T1000 (cell line): ENCODE measurements around the gene KRTAP3-3.
"Not testable (repeated sequence)": the region's sequence is repeated elsewhere in the genome, so short reads cannot be mapped to it uniquely, and the experiment has no call there.

Experiments
- DNase-seq: peaks from one replicate; lab custom pipeline; 2025; ENCODE audit warnings: mixed read lengths; lab: John Stamatoyannopoulos, UW

Gene KRTAP3-3

DNA sequence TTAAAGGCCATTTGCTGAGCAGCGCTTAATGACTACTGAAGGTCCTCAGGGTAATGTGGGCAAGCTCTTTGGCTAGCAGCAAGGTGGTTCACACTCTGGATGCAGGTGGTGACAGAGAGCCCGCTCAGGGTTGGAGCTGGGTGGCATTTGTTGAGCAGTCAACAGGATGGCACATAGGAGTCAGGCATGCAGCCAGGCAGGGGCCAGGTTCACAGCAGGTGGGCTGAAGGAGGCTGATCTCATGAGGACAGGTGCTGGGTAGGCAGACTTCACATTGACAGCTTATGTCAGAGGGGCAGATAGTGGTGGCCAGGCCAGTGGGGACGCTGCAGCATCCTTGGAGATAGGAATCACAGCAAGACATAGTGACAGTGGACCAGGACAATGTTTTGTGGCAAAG, 10.4 kb upstream of the KRTAP3-3 start:
- no peak for DNase-seq

DNA sequence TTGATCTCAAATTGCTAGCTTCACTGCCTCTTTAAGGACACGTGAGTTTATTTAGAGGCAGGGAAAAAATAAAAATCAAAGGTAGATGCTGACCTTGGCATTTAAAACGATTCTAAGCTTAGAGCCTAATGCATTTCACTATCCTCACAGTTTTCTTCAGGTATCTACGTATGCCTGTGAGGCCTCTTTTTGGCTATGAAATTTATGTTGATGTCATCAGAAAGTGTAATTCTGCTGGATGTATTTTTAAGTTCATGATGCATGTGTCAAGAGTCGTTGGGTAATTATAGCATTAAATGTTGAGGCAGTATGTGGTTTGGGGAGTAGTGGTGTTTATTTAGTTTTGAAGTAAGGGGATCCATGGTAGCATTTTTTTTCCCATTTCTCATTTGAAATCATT, 10.0 kb upstream of the KRTAP3-3 start:
- no peak for DNase-seq

DNA sequence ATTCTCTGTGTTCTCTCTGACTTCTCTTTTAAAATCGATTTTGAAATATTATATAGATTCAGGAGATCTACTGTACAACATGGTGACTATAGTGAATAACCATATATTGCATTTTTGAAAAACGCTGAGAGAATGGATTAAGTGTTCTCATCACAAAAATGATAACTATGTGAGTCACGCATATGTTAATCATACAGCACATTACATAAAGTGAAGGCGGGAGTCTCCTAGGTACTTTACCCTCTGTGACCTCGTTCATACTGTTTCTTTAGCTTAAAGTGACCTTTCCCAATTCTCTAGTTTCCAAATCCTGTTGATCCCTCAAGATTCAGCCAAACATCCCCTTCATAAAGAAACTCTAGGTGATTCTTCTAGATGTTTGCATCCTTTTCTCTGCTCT, 8.8 kb upstream of the KRTAP3-3 start:
- DNase-seq = no peak

DNA sequence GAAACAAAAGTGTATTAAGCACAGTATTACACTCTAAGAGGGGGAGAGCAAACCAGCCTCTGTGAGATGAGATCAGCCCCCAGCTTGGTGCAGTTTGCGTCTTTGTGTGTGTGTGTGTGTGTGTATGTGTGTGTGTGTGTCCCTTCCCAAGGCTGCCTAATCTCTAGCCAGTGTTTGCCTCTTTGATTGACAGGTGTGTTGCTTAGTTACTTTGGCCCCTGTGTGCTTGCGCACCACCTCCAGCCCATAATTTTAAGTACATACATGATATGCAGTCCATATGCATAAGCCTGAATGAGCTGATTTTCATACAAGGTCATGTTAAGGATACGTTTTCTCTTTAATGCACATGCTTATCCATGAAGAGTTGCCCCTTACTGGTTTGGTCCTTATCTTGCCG, 7.8 kb upstream of the KRTAP3-3 start:
- DNase-seq = no peak

DNA sequence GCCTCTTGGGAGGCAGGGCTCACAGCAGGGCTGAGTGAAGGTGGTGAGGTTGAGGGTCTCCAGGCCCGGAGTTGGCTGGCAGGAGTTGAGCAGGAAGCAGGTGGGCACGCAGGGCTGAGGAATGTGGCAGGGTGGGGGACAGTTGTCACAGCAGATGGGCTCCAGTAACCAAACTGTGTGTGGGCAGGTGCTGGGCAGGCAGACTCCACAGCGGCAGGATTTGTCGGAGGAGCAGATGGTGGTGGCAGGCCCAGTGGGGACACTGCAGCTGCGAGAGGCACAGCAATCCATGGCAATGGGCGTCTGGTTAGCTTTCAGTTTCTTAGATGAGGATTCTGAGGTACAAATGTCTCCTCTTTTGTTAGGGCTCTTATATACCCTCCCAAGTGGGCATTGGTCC, 5.6 kb upstream of the KRTAP3-3 start, which contains the start of gene KRTAP3-2:
TSS of gene KRTAP3-2 (minus strand) at position 344 of the 400 bp plus-strand sequence. CDS start at position 291, 53 bp downstream.
- not testable (repeated sequence) for DNase-seq

DNA sequence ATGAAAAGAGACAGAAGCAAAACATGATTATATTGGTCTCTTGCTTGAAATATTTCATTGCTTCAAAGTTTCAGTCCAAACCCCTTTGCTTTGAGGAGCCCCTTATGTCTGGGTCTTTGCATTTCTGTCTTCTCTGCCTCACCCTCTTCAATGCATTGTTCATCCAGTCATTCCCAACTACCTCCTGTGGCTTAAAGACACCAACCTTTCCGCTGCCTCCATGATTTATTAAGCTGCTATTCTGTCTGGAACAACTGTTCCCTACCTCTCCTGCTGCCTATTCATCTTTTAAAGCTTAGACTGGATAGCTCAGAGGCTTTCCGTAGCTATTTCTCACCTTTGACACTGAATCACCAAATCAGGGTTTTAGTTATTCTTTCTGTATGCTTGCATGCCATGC, 3.4 kb upstream of the KRTAP3-3 start:
- no peak for DNase-seq

DNA sequence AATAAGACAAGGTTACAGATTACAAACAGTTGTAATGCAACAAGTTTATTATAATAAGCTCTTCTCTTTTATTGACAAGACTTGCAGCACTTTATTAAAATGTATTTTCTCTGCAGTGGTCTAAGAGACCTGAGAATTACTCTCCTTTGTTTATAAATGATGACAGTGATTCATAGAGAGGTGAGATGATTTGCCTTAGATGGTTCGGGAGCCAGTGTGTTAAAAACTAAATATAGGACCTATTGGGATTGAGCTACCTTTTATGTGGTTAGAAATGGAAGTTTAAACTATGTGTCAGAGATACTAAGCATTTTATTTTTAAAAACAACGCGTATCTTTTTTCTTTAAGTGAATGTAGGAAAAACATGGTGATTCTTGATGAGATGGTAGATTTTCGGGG, 2.9 kb upstream of the KRTAP3-3 start:
- DNase-seq = no peak

DNA sequence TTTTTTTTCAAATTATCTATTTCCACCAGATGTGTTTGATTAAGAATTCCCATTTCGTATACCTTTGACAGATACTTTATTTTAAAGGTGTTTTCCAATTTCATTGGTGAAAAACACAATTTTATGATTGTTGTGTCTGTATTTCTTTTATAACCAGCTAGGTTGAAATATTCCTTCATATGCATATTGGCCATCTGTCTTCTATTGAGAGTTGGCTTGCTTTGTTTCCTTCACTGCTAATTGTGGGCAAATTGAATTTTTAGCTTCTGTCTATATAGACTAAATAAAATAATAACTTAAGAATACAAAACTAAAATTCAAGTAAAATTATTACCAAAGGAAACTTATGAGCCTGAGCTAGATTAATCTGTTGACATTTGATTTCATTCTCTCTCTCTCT, 1.2 kb upstream of the KRTAP3-3 start:
- no peak for DNase-seq

DNA sequence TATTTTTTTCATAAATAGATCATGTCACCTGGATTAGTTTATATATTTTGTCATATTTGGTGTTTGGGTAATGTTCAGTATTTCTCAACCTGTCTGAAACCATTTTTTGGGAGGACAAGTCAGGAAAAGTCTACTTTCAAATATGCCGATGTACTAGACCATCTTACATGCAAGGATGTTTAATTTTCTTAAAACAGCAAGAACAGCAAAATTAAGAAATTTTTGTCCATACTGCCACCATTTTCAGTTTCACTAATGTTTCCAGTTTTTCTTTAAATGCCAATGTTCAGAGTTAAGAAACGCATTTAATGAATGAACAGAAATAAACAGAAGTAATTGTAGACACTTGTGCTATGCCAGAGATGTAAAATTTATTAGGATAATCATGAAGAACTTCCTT, 880 bp downstream of the KRTAP3-3 start:
- DNase-seq = no peak

DNA sequence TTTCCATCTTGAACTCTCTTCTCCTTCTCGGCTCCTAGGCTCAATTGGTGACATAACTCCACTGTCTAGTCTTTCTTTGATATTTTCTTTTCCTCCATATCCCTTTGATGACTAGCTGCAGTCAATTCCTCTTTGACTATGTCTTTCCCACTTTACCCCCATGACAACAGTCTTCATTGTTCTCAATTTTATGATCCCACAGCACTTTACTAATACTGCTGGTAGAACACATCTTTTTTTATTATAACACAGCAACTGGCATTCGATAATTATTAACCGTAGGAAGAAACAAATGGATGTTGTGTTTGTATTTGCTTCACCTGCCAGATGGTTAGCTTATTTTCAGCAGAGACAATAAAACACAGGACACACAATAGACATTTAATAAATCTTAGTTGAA, 1.3 kb downstream of the KRTAP3-3 start:
- no peak for DNase-seq

DNA sequence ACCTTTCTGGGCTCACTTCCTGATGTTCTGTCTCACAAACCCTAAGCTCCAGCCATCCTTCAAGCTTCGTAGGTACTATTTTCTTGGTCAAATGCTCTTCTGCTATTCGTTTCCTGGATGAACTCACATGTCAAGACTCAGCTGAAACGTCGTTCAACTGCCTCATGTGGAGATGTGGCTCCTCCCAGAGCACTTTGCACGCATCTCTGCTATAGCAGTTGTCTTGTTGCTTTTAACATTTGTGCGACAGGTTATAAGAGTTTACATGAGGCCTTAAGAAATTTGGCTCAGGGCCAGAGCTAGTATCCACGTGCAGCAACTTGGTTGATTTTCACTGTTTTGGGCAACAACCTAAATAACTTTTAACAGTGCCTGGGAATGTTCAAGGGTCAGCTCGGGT, 7.0 kb downstream of the KRTAP3-3 start:
- DNase-seq = no peak

DNA sequence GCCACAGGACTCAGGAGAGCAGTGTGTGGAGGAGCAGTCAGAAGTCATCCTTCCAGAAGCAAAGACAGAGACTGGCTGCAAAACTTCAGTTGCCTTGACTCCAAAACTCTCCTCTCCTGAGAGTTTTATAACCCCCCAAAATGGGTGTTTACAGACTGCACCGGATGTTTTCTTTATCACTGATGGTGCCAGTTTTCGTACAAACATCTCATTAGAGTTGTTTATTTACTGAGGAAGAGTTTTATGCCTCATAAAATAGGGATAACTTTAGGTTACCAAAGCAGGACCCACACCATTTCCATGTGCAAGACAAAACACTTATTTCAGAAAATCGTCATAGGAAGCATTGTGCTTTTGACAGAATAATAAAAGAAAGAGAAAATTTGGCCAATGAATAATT, 9.7 kb downstream of the KRTAP3-3 start, which contains the start of gene KRT40:
TSS of gene KRT40 (minus strand) at position 101 of the 400 bp plus-strand sequence. CDS start at position 48, 53 bp downstream.
- DNase-seq = no peak

DNA sequence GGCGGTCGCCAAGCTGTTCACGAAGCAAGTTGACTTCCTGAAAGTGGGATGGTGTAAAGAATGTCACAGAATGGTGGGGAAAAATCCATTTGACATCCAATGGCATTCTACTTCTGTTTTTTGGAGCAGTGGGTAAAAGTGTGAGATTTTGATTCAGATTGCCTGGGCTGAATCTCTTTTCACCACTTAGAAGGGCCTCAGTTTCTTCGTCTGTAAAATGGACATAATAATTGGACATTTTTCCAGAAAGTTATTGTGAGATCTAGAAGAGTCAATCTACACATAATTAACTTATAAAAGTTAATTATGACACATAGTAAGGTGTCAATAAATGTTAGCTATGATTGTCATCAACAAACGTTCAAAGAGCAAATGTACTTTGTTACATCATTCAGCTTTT, 12.8 kb downstream of the KRTAP3-3 start:
- DNase-seq = no peak

DNA sequence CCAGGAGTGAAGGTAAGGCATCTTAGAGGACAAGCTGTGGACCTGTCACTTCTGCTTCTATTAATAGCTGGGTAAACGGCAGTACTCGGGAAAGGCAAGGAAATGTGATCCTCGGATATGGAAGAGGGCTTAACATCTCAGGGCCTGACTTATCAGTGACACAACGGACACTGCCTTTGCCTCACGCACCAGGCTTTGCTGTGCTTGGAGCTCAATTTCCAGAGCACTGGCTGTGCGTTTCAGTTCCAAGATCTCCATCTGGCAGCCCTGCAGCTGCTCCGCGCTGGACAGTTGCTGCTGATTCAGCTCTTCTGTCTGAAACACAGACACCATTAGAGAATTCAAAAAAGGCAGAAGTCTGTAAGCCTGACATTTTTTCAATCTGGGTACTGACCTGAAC, 13.4 kb downstream of the KRTAP3-3 start:
- DNase-seq = no peak

DNA sequence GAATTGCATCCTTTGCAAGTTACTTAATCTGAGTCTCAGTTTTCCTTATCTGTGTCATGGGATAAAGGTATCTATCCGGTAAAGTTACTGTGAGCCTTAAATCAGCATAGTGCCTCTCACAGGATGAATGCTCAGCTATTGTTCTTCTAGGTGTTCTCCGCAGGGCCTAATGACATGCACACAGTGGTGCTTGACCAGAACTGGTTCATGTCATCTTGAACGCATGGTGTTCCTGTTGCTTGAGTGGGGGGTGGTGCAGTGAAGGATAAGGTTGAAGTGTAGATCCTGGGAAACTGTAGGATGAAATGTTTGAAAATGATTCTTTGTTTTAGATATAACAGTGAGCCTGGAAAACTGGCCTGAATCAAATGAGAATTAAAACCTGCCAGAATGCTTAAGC, 13.8 kb downstream of the KRTAP3-3 start:
- DNase-seq = no peak

DNA sequence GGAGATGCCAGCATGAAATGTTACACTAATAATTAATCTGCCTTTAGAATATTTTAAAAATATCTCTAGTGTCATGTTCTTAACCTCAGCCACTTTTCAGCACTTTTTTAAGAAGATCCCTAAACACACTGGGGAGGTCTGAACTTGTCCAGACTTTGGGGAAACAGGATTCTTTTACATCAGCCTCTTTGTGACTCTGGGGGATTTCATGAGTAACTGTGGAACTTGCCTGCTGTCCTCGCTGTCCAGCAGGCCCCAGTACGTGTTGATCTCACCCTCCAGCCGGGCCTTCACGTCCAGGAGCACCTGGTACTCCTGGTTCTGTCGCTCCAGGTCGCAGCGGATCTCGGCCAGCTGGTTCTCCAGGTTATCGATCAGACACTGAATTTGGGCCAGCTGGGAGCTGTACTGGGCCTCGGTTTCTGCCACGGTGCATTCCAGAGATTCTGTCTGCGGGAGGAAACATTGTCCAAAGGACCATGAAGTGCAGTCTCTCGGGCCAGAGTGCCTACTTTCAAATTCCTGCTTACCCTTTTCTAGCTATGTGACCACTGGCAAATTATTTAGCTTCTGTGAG, 15.3 kb downstream of the KRTAP3-3 start:
- no peak for DNase-seq

DNA sequence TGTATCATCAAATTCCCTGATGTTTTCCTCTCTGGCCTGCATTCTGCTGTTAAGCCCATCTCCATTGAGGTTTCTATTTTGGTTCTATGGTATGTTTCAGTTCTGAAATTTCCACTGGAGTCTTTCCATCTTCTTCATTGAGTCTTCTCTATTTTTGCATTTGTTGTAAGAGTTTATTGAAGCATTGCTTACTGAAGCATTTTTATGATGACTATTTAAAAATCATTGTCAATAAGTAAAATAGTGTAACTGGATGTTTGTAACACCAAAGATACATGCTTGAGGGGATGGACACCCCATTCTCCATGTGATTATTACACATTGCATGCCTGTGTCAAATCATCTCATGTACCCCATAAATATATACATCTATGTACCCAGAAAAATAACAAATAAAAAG, 18.4 kb downstream of the KRTAP3-3 start:
- DNase-seq = no peak

DNA sequence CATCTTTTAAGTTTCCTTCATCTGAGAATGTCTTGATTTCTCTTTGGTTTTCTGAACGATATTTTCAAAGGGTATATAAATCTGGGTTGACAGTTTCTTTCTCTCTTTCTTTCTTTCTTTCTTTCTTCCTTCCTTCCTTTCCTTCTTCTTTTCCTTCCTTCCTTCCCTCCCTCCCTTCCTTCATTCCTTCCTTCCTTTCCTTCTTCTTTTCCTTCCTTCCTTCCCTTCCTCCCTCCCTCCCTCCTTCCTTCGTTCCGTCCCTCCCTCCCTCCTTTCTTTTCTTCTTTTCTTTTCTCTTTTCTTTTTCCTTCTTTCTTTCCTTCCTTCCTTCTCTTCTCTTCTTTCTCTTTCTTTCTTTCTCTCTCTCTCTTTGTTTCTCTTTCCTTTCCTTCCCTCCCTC, 19.6 kb downstream of the KRTAP3-3 start:
- DNase-seq = no peak

DNA sequence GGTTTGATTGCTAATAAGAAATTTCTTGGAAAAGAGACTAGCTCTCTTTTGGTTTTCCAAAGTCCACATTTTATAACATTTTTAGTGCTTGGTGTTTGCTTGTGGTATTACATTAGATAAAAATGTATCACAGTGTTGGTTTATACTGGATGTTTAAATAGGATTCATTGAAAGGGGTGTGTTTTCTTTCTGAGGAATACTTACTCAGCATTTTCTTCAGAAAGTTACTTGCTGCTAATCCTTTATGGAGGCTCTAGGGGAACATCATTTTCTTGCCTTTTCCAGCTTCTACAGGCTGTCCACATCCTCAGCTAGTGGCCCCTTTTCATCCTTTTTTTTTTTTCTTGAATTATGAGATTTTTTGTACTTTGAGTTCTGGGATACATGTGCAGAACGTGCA, 26.4 kb downstream of the KRTAP3-3 start:
- DNase-seq = no peak

DNA sequence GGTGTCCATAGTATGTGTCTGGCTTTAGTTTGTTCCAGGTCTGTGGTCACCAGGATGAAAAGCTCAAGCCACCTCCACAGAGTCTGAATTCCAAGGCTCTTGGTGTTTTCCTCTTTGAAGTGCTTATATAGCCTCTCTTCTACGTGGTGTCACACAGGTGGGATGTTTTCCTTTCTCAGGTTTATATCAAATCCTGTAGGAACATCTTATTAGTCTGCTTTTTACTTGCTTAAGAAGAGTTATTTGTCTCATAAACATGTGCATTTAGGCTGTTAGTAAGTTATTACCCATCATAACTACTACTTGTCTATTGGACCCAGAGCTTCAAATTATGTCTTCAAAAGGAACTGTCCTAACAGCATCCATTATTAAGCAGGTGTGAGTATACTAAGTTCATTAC, 27.1 kb downstream of the KRTAP3-3 start, which contains the start of gene KRT39:
TSS of gene KRT39 (minus strand) at position 101 of the 400 bp plus-strand sequence. CDS start at position 9, 92 bp downstream.
- no peak for DNase-seq

DNA sequence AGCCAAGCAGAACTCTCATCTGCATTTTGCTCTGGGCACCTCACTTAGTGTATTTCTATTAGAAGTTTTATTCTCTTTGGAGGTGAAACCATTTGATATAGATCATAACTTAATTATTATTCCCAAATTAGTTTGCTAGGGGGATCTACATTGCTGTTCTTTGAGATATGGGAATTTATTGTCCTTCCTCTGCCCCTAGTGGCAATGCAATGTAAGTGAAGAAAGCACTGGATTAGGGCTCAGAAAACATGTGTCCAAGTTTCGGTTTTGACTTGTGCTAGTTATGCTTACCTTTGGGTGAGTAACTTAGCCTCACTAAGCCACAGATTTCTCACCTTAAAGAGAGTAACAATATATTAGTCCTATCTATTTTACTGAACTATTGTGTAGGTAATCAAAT, 30.1 kb downstream of the KRTAP3-3 start:
- DNase-seq = no peak

DNA sequence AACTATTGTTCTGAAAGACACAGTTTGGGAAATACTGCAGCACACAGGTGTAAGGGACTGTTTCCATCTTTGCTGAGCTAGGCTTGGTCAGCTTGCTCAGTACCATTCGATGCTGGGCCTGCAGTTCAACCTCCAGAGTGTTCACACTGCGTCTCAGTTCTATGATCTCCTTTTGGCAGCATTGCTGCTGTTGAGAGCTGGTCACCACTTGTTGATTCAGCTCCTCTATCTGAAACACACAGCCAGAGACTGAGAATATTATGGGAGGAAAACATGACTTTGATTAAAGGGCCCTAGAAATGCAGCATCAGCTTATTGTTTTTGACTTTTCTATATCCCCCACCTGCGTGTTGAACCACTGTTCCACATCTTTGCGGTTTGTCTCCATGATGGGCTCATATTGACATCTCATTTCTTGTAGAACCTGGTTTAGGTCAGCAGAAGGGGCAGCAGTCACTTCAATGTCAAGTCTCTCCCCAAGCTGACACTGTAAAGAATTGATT, 31.9 kb downstream of the KRTAP3-3 start:
- no peak for DNase-seq

DNA sequence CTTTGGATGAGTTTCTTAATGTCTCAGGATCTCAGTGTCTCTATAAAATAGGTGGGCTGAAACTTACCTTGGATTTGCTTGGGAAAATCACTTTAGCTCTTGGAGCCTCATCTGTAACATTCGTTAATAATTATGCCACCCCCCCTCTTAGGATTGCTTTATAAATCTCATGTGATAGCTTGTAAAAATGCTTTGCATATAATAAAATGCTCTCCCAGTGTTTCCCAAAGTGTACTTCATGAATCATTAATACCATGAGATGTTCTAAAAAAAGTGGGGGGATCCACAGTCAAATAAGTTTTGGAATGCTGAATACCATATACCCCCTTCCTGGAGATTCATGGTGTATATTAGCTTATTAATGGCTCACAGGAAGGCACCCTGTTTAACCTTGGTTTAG, 32.4 kb downstream of the KRTAP3-3 start:
- no peak for DNase-seq

DNA sequence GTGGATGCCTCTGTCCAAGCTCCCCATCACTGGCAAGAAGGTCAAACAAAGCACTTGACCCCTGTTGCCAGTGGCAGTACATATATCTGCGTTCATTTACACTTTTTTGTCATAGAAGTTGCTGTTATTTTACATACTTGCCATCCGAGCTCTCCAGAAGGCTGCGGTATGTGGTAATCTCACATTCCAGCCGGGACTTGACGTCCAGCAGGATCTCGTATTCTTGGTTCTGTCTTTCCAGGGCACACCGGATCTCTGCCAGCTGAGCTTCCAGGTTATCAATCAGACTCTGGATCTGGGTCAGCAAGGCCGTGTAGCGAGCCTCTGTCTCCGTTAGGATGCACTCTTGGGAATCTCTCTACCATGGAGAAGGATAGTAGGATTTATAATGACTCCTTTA, 33.8 kb downstream of the KRTAP3-3 start:
- DNase-seq = no peak
